Right ventricle myocardium superior (tissue), 1 donor: ENCODE measurements around the gene SERPINH1. TPM values are rescaled to one million over a fixed set of nuclear protein-coding genes. Genes with fewer than 3 reads are reported as not detected.
A peak's percentile ranks its signal among the peaks of the same experiment; 100 is the strongest.

ENCODE experiments used
- ATAC-seq: fragments of 200-7000 bp; cut with Tn5 transposase; one replicate; pipeline ENCODE4 v1.9.1; 2020; ENCODE audit warnings: mild to moderate bottlenecking; ENCODE audit not compliant: poor library complexity
- DNase-seq: peaks from one replicate; pipeline ENCODE4 v3.0.0-alpha.2; 2020
- intact Hi-C: fragments of 100-400 bp; cut with DNase I; formaldehyde crosslinking; loops from one replicate; pipeline ENCODE4 v1.11.2; 2022
- total RNA-seq: library from RNA; stranded (reverse); fragmentation: NEBNext Ultra II Directional; extraction: Animal tissue kit (Norgen Biotek cat#: 25700); gene quantifications from one replicate; pipeline ENCODE4 v1.2.1, GENCODE V29; 2021
- donor health status: DM: no; HTN: yes; CAD: no; lungs with severe emphysema.

The SERPINH1 gene
- total RNA-seq, 1 donor from 2014 or later, result 54.0 TPM

- intact Hi-C loops, result loop anchor here (5.0 kb wide), 2 partner anchors 143 to 253 kb away; no protein-coding TSS in a partner anchor
- no peak for ATAC-seq
- DNase-seq, result no peak
These were observed 31.5 kb upstream of the SERPINH1 start for GRCh38 chr11:75530577-75530976.

GRCh38 chr11:75531325-75531724 lies 30.7 kb upstream of the SERPINH1 start:
- intact Hi-C loops, result loop anchor here (1.0 to 5.0 kb wide), 3 partner anchors 85 to 254 kb away; no protein-coding TSS in a partner anchor
- DNase-seq (no peak), ATAC-seq (no peak)

GRCh38 chr11:75532200-75533048 lies 29.6 kb upstream of the SERPINH1 start:
- intact Hi-C loops, result loop anchor here (5.0 kb wide), 2 partner anchors 145 to 255 kb away; no protein-coding TSS in a partner anchor
- ATAC-seq (peak; percentile 75), DNase-seq (peak; percentile 79)

- intact Hi-C loops, result loop anchor here (5.0 kb wide), 2 partner anchors 147 to 257 kb away; no protein-coding TSS in a partner anchor
- no peak for DNase-seq
- ATAC-seq, result no peak
These were observed 28.2 kb upstream of the SERPINH1 start for GRCh38 chr11:75533896-75534258.

- intact Hi-C loops, result loop anchor here (5.0 kb wide), 2 partner anchors 147 to 257 kb away; no protein-coding TSS in a partner anchor
- ATAC-seq (peak; percentile 23), DNase-seq (no peak)
These were observed 27.6 kb upstream of the SERPINH1 start for GRCh38 chr11:75534259-75535069.

GRCh38 chr11:75535071-75535470 lies 27.0 kb upstream of the SERPINH1 start:
- ATAC-seq, result no peak
- intact Hi-C loops, result no loop called here
- no peak for DNase-seq

GRCh38 chr11:75536786-75537641 lies 25.0 kb upstream of the SERPINH1 start:
- intact Hi-C loops, result no loop called here
- ATAC-seq (no peak), DNase-seq (no peak)

- DNase-seq (no peak), ATAC-seq (no peak)
- intact Hi-C loops, result no loop called here
These were observed 24.3 kb upstream of the SERPINH1 start for GRCh38 chr11:75537740-75538139.

- DNase-seq (no peak), ATAC-seq (no peak)
- intact Hi-C loops, result no loop called here
These were observed 23.7 kb upstream of the SERPINH1 start for GRCh38 chr11:75538150-75538942.

GRCh38 chr11:75539459-75540334 lies 22.4 kb upstream of the SERPINH1 start:
- intact Hi-C loops, result loop anchor here (10.0 kb wide), 1 partner anchor 125 kb away; the partner anchor contains the start of gene MAP6
- no peak for DNase-seq
- no peak for ATAC-seq

GRCh38 chr11:75541193-75542087 lies 20.6 kb upstream of the SERPINH1 start:
- DNase-seq (no peak), ATAC-seq (no peak)
- intact Hi-C loops, result loop anchor here (10.0 kb wide), 1 partner anchor 123 kb away; the partner anchor contains the start of gene MAP6

GRCh38 chr11:75542088-75542438 lies 20.0 kb upstream of the SERPINH1 start:
- no peak for DNase-seq
- intact Hi-C loops, result loop anchor here (10.0 kb wide), 1 partner anchor 123 kb away; the partner anchor contains the start of gene MAP6
- no peak for ATAC-seq

- DNase-seq, result no peak
- no peak for ATAC-seq
- intact Hi-C loops, result loop anchor here (10.0 kb wide), 1 partner anchor 121 kb away; the partner anchor contains the start of gene MAP6
These were observed 18.2 kb upstream of the SERPINH1 start for GRCh38 chr11:75543806-75544205.

- intact Hi-C loops, result loop anchor here (5.0 to 10.0 kb wide), 2 partner anchors 118 to 160 kb away; partner anchors contain the start of gene MAP6
- ATAC-seq, result no peak
These were observed 14.9 kb upstream of the SERPINH1 start for GRCh38 chr11:75547177-75547576.

GRCh38 chr11:75547617-75548058 lies 14.4 kb upstream of the SERPINH1 start:
- intact Hi-C loops, result loop anchor here (2.0 to 10.0 kb wide), 3 partner anchors 31 to 160 kb away; partner anchors contain the start of gene MAP6
- peak; percentile 88 for ATAC-seq

More at GRCh38 chr11:75547177-75547576, 14.9 kb upstream of the SERPINH1 start:
- no peak for DNase-seq

More at GRCh38 chr11:75547617-75548058, 14.4 kb upstream of the SERPINH1 start:
- peak; percentile 75 for DNase-seq
